Bladder microvascular endothelial cell (primary cell): Measurements from ENCODE around the gene YWHAG. TPM values are rescaled to one million over a fixed set of nuclear protein-coding genes. Genes with fewer than 3 reads are reported as not detected.

Source experiments
- total RNA-seq: library from RNA; depleted of rRNA; stranded (reverse); fragments of >200 nt; gene quantifications from 2 replicates; pipeline ENCODE4 v1.2.3, GENCODE V29; 2014

The YWHAG gene
- total RNA-seq, result 68.3 and 164 TPM in 2 replicates

GRCh38 chr7:76358481-76359110, at the start of gene YWHAG:
Gene YWHAG, minus strand, starts transcription at chr7:76358991. Its CDS starts 183 bp downstream, at chr7:76358808.

GRCh38 chr7:76302347-76303201, 56.2 kb downstream of the YWHAG start, which contains the start of gene HSPB1:
Gene HSPB1, plus strand, starts transcription at chr7:76302673. Its CDS starts 40 bp downstream, at chr7:76302713.

Other genes with a start within 250 kb of the YWHAG start
- gene SRRM3, start 157.1 kb downstream of the YWHAG start, total RNA-seq, result 0.49 and 2.5 TPM in 2 replicates
- gene HSPB1, start 56.3 kb downstream of the YWHAG start, total RNA-seq, result 71.7 and 122 TPM in 2 replicates
- gene SSC4D, start 50.7 kb upstream of the YWHAG start, total RNA-seq, result under 0.01 and 0.44 TPM in 2 replicates
- 0.49 and 5.3 TPM in 2 replicates for gene ZP3, start 66.0 kb upstream of the YWHAG start, total RNA-seq
- gene DTX2, start 102.7 kb upstream of the YWHAG start, total RNA-seq, result 4.0 and 6.4 TPM in 2 replicates
- 0.13 TPM in 1 of 2 replicates, not detected in the other for gene UPK3B, start 151.6 kb upstream of the YWHAG start, total RNA-seq
- under 0.01 and 0.13 TPM in 2 replicates for gene SPDYE16, start 184.3 kb upstream of the YWHAG start, total RNA-seq